ENCODE measurements around the gene FOXP4.
"Not testable (repeated sequence)": the region's sequence is repeated elsewhere in the genome, so short reads cannot be mapped to it uniquely, and the experiment has no call there.

Gene FOXP4

GRCh38 chr6:41608443-41609151 is 62.4 kb downstream of the FOXP4 start:
- DNase-seq (ENCODE audit: low read depth, low spot score), result no peak
- H3K4me3 ChIP-seq (ENCODE audit: low read depth, low read length), result no peak overlapping the region
- in situ Hi-C loops (cut with HindIII; ENCODE audit: low sequenced_read_pairs), result no loop called here
- TF ChIP-seq, protein P1, sequence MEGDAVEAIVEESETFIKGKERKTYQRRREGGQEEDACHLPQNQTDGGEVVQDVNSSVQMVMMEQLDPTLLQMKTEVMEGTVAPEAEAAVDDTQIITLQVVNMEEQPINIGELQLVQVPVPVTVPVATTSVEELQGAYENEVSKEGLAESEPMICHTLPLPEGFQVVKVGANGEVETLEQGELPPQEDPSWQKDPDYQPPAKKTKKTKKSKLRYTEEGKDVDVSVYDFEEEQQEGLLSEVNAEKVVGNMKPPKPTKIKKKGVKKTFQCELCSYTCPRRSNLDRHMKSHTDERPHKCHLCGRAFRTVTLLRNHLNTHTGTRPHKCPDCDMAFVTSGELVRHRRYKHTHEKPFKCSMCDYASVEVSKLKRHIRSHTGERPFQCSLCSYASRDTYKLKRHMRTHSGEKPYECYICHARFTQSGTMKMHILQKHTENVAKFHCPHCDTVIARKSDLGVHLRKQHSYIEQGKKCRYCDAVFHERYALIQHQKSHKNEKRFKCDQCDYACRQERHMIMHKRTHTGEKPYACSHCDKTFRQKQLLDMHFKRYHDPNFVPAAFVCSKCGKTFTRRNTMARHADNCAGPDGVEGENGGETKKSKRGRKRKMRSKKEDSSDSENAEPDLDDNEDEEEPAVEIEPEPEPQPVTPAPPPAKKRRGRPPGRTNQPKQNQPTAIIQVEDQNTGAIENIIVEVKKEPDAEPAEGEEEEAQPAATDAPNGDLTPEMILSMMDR (IDR thresholded peaks at IDR 0.05; ENCODE audit: low read depth, low read length), result no peak

DNA sequence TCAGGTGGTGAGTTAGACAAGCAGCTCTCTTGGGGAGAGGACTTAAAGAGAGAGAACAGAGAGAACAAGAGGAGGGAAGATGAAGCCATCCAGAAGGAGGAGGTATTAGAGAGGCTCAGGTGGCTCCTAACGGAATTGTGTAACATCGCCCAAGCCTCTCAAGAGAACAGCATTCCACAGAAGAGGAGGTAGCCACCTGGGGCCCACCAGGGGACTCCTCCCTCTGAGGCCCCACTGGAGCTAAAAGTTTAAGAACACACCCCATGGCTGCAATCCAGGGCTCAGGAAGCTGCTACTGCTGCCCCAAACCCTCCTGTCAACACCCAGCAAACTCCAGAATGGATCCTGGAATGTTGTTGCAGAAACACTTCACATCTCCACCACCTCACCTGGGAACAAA is 68.5 kb downstream of the FOXP4 start:
- no peak for DNase-seq (ENCODE audit: low read depth, low spot score)
- no peak overlapping the region for H3K4me3 ChIP-seq (ENCODE audit: low read depth, low read length)
- TF ChIP-seq, protein P1 (IDR thresholded peaks at IDR 0.05; ENCODE audit: low read depth, low read length), result no peak
- in situ Hi-C loops (cut with HindIII; ENCODE audit: low sequenced_read_pairs), result no loop called here

DNA sequence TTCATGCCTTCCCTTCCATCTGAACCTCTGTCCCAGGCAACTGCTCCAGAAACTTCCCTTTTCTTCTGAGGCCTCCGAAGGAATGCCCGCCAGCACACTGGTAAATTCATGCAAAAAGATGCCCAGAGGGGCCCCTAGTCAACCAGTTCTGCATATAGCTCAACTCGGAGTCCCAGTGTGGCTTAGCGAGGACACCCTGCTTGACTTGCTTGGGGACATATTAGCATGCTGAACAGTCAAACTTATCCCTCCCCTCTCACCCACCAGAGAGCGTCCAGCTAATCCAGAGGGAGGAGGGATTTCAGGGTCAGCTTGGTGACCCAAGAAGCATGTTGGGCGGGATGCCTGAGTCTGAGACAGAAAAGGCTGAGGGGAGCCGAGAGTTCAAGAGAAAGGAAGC is 69.1 kb downstream of the FOXP4 start:
- TF ChIP-seq, protein P1 (IDR thresholded peaks at IDR 0.05; ENCODE audit: low read depth, low read length), result no peak
- no peak overlapping the region for H3K4me3 ChIP-seq (ENCODE audit: low read depth, low read length)
- no peak for DNase-seq (ENCODE audit: low read depth, low spot score)
- in situ Hi-C loops (cut with HindIII; ENCODE audit: low sequenced_read_pairs), result no loop called here

- in situ Hi-C loops (cut with HindIII; ENCODE audit: low sequenced_read_pairs), result no loop called here
- no peak for DNase-seq (ENCODE audit: low read depth, low spot score)
- H3K4me3 ChIP-seq (ENCODE audit: low read depth, low read length), result no peak overlapping the region
- TF ChIP-seq, protein P1 (IDR thresholded peaks at IDR 0.05; ENCODE audit: low read depth, low read length), result no peak
Measured at GRCh38 chr6:41618598-41618997, 72.4 kb downstream of the FOXP4 start.

GRCh38 chr6:41619193-41619592 is 73.0 kb downstream of the FOXP4 start:
- H3K4me3 ChIP-seq (ENCODE audit: low read depth, low read length); DNase-seq (ENCODE audit: low read depth, low spot score); in situ Hi-C loops (cut with HindIII; ENCODE audit: low sequenced_read_pairs): not testable (repeated sequence)

GRCh38 chr6:41621367-41621766 is 75.2 kb downstream of the FOXP4 start:
- in situ Hi-C loops (cut with HindIII; ENCODE audit: low sequenced_read_pairs), result no loop called here

GRCh38 chr6:41621802-41622201 is 75.6 kb downstream of the FOXP4 start:
- in situ Hi-C loops (cut with HindIII; ENCODE audit: low sequenced_read_pairs), result no loop called here
- TF ChIP-seq, protein P1 (IDR thresholded peaks at IDR 0.05; ENCODE audit: low read depth, low read length), result no peak
- no peak for DNase-seq (ENCODE audit: low read depth, low spot score)
- no peak overlapping the region for H3K4me3 ChIP-seq (ENCODE audit: low read depth, low read length)

More at GRCh38 chr6:41621367-41621766, 75.2 kb downstream of the FOXP4 start:
- TF ChIP-seq, protein P1 (IDR thresholded peaks at IDR 0.05; ENCODE audit: low read depth, low read length), result no peak
- H3K4me3 ChIP-seq (ENCODE audit: low read depth, low read length), result no peak overlapping the region
- DNase-seq (ENCODE audit: low read depth, low spot score), result no peak
